ENCODE data around the gene SLC4A1AP. TPM values are rescaled to one million over a fixed set of nuclear protein-coding genes. Genes with fewer than 3 reads are reported as not detected.

Gene SLC4A1AP
- total and polyA plus RNA-seq, 10 of the 15 experiments (the other 5 are each of a cell fraction or from before 2014, with no cell fraction given): 6.5 to 30.1 (median 21.5) TPM

DNA sequence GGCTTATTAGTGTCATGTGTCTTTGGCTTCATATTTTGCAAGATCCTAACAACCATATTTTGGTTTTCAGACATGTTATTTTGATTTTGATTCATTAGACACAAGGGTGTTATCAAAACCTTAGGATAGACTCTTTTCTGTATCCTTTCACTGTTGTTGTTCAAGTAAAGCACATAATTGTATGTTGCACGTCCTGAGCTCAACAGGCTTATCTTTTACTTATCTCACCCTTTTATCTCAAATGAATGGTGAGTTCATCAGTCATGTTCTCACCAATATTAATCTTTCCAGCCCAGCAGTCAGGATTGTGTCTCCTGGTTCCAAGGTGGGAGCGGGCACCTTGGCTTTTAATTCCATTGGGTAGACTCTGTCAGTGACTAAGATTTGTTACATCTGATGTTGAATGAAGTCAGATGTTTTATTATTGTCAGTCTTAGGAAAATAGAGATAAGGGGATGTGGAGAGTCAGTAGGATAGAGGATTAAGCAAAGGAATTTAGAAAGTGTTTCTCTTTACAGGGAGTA is 22.9 kb upstream of the SLC4A1AP start (continued):
- TF ChIP-seq, protein P1, sequence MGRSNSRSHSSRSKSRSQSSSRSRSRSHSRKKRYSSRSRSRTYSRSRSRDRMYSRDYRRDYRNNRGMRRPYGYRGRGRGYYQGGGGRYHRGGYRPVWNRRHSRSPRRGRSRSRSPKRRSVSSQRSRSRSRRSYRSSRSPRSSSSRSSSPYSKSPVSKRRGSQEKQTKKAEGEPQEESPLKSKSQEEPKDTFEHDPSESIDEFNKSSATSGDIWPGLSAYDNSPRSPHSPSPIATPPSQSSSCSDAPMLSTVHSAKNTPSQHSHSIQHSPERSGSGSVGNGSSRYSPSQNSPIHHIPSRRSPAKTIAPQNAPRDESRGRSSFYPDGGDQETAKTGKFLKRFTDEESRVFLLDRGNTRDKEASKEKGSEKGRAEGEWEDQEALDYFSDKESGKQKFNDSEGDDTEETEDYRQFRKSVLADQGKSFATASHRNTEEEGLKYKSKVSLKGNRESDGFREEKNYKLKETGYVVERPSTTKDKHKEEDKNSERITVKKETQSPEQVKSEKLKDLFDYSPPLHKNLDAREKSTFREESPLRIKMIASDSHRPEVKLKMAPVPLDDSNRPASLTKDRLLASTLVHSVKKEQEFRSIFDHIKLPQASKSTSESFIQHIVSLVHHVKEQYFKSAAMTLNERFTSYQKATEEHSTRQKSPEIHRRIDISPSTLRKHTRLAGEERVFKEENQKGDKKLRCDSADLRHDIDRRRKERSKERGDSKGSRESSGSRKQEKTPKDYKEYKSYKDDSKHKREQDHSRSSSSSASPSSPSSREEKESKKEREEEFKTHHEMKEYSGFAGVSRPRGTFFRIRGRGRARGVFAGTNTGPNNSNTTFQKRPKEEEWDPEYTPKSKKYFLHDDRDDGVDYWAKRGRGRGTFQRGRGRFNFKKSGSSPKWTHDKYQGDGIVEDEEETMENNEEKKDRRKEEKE (IDR thresholded peaks at IDR 0.05): no peak
- TF ChIP-seq MEF2A (IDR thresholded peaks at IDR 0.05; ENCODE audit: insufficient read depth, low read depth, low read length): no peak
- no peak for TF ChIP-seq RB1 (IDR thresholded peaks at IDR 0.05; ENCODE audit: borderline replicate concordance)

DNA sequence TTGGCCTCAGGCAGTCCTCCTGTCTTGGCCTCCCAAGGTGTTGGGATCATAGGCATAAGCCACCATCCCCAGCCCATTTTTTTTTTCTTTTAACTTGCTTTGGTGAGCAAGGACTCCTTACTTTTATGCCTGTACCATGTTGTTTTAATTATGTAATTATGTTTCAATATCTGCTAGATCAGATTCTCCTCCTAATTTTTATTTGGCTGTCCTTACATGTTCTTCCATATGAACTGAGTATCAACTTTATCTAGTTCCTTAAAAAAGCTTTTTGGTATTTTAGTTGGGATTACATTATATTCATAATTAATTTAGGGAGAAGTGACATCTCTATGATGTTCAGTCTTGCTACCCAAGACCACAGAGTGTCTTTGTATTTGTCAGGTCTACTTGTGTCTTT is 18.5 kb upstream of the SLC4A1AP start:
- Histone ChIP-seq H3K4me2 (ENCODE audit: control insufficient read depth, insufficient read depth) (no peak overlapping the region), H4K20me1 (ENCODE audit: control insufficient read depth, insufficient read depth) (no peaks in the 10 kb centered on the region), H3K27me3 (replicated peaks in 1 of 2; ENCODE audit: control insufficient read depth in 2 of 2, insufficient read depth in 2 of 2, low read length in 1 of 2) (no peaks in the 10 kb centered on the region), H3K4me3 (no peak overlapping the region), H3K4me1 (ENCODE audit: control insufficient read depth, insufficient read depth, low read length) (no peaks in the 10 kb centered on the region), H2AFZ (ENCODE audit: control insufficient read depth, low read depth, low read length) (no peak overlapping the region), H3K36me3 (ENCODE audit: control insufficient read depth in 2 of 2, insufficient read depth in 2 of 2, low read length in 1 of 2) (peaks cover 2 to 21% of the 10 kb centered on the region in 2 experiments; a peak in 3 of 4 replicates), H3K79me2 (ENCODE audit: control insufficient read depth, insufficient read depth, low read length) (no peaks in the 10 kb centered on the region), H3K9me3 (replicated peaks; ENCODE audit: control insufficient read depth, insufficient read depth, low read length) (no peaks in the 10 kb centered on the region), H3K27ac (ENCODE audit: control insufficient read depth, insufficient read depth) (no peak overlapping the region), H3K9ac (ENCODE audit: control insufficient read depth, insufficient read depth, low read length) (no peak overlapping the region)
- intact Hi-C loops (cut with micrococcal nuclease; ENCODE audit: unreplicated experiment) (no loop called here), in situ Hi-C loops (cut with MboI) (no loop called here)
- FAIRE-seq (no peak), ATAC-seq (no peak), DNase-seq (ENCODE audit: low read depth, low spot score) (no peak)
- SMC1A ChIA-PET (ENCODE audit: uncharacterized antibody, unreplicated experiment): no interaction called here
- RAD21 ChIA-PET (ENCODE audit: unreplicated experiment): no interaction called here
- CTCF ChIA-PET: interaction anchor here (2.4 kb wide), 1 partner anchor 37 kb away, joined by 14 read pairs; no protein-coding TSS in a partner anchor
- POLR2A ChIA-PET: no interaction called here
- no TSS peak for BruUV-seq (replicated peaks)
- TF ChIP-seq ASH2L (IDR thresholded peaks at IDR 0.05; ENCODE audit: borderline replicate concordance, low read depth) (no peak), POLR2AphosphoS2 (IDR thresholded peaks at IDR 0.05; ENCODE audit: low read depth, low read length) (no peak), ZNF217 (IDR thresholded peaks at IDR 0.05) (no peak), YBX1 (IDR thresholded peaks at IDR 0.05) (no peak), STAT3 (IDR thresholded peaks at IDR 0.05; ENCODE audit: low read depth, low read length) (no peak), ZNF384 (IDR thresholded peaks at IDR 0.05; ENCODE audit: borderline replicate concordance, low read depth, low read length) (no peak), EED (IDR thresholded peaks at IDR 0.05; ENCODE audit: low read depth) (no peak), NFYB (IDR thresholded peaks at IDR 0.05; ENCODE audit: insufficient read depth, low read depth, low read length) (no peak), CHD2 (IDR thresholded peaks at IDR 0.05; ENCODE audit: borderline replicate concordance, low read depth, low read length) (no peak)
- TF ChIP-seq, protein P2, sequence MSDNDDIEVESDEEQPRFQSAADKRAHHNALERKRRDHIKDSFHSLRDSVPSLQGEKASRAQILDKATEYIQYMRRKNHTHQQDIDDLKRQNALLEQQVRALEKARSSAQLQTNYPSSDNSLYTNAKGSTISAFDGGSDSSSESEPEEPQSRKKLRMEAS (IDR thresholded peaks at IDR 0.05; ENCODE audit: low read depth, low read length): no peak
- TF ChIP-seq, protein P3, sequence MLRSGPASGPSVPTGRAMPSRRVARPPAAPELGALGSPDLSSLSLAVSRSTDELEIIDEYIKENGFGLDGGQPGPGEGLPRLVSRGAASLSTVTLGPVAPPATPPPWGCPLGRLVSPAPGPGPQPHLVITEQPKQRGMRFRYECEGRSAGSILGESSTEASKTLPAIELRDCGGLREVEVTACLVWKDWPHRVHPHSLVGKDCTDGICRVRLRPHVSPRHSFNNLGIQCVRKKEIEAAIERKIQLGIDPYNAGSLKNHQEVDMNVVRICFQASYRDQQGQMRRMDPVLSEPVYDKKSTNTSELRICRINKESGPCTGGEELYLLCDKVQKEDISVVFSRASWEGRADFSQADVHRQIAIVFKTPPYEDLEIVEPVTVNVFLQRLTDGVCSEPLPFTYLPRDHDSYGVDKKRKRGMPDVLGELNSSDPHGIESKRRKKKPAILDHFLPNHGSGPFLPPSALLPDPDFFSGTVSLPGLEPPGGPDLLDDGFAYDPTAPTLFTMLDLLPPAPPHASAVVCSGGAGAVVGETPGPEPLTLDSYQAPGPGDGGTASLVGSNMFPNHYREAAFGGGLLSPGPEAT (IDR thresholded peaks at IDR 0.05; ENCODE audit: low read depth): no peak
- TF ChIP-seq, protein P4, sequence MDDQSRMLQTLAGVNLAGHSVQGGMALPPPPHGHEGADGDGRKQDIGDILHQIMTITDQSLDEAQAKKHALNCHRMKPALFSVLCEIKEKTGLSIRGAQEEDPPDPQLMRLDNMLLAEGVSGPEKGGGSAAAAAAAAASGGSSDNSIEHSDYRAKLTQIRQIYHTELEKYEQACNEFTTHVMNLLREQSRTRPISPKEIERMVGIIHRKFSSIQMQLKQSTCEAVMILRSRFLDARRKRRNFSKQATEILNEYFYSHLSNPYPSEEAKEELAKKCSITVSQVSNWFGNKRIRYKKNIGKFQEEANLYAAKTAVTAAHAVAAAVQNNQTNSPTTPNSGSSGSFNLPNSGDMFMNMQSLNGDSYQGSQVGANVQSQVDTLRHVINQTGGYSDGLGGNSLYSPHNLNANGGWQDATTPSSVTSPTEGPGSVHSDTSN (IDR thresholded peaks at IDR 0.05; ENCODE audit: insufficient replicate concordance, low read depth, low read length): no peak
- TF ChIP-seq, protein P5, sequence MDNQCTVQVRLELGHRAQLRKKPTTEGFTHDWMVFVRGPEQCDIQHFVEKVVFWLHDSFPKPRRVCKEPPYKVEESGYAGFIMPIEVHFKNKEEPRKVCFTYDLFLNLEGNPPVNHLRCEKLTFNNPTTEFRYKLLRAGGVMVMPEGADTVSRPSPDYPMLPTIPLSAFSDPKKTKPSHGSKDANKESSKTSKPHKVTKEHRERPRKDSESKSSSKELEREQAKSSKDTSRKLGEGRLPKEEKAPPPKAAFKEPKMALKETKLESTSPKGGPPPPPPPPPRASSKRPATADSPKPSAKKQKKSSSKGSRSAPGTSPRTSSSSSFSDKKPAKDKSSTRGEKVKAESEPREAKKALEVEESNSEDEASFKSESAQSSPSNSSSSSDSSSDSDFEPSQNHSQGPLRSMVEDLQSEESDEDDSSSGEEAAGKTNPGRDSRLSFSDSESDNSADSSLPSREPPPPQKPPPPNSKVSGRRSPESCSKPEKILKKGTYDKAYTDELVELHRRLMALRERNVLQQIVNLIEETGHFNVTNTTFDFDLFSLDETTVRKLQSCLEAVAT (IDR thresholded peaks at IDR 0.05): no peak
